ENCODE data around the gene NFIX. TPM values are rescaled to one million over a fixed set of nuclear protein-coding genes. Genes with fewer than 3 reads are reported as not detected.

The NFIX gene
- polyA plus RNA-seq, 1 donor from 2014 or later, result 0.09 TPM

DNA sequence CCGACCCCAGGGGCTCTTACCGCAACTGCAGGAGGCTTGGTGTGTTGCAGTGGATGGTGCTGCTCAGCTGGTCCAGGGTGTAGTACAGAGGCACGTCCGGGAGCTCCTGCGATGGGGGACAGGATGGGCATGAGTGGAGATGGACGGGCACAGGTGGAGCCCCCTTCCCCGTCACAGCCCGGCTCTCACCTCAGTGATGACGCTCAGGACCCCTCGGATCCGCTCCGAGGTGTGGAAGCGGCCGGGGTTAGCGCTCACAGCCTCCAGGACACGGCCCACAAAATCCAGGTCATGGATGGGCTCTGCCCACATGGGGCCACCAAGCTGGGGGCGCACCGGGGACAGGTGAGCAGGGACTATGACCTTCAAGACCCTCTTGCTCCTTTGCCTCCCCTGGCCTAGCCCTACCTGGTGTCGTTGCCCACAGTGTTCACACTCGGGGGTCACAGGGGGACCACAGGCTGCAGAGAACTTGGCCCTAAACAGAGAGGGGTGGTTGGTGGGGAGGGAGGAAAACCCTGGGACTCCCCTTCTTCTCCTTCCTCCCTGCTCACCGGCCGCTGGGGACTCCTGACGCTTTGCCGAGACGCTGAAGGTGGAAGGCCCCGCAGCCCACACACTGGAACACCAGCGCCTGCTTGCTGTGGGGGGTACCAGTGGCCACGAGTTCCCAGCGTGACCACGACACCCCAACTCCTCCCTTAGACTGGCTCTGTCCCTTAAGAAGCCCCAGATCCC lies 114.3 kb downstream of the NFIX start:
- Mint-ChIP-seq H3K9me3 (no peaks in the 10 kb centered on the region), H3K4me1 (peaks cover 4 to 5% (median 5%) of the 10 kb centered on the region in 3 donors), H3K27me3 (no peaks in the 10 kb centered on the region), H3K4me3 (no peak overlapping the region), H3K27ac (peak overlapping the region in 1 of 3 donors; percentile 39), H3K36me3 (no peaks in the 10 kb centered on the region)

DNA sequence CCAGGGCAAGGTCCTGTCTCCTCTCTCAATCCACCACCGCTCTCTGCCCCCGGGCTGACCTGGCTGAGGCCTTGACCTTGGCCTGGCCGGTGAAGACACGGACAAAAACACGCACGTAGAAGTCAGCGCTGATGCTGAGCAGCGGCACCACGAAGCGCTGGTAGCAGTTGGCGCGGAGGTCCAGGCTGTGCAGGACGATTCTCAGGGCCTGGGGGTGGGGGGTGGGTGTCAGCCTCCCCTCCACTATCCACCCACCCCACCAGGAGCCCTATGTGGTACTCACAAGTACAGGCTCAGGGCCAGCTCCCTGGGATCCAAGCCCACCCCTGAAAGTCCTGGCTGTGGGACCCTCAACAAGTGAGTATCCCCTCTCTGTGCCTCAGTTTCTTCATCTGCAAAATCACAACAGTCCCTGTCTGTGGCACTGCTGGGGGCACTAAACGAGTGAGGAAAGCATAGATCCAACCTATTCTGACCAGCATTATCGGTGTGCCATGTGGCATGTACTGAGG lies 114.9 kb downstream of the NFIX start:
- Mint-ChIP-seq H3K4me3 (peak overlapping the region in 1 of 4 donors; percentile 14), H3K27ac (peak overlapping the region in 1 of 3 donors; percentile 76), H3K27me3 (no peaks in the 10 kb centered on the region), H3K36me3 (no peaks in the 10 kb centered on the region), H3K9me3 (no peaks in the 10 kb centered on the region), H3K4me1 (peaks cover 0 to 3% (median 1%) of the 10 kb centered on the region in 3 donors)

DNA sequence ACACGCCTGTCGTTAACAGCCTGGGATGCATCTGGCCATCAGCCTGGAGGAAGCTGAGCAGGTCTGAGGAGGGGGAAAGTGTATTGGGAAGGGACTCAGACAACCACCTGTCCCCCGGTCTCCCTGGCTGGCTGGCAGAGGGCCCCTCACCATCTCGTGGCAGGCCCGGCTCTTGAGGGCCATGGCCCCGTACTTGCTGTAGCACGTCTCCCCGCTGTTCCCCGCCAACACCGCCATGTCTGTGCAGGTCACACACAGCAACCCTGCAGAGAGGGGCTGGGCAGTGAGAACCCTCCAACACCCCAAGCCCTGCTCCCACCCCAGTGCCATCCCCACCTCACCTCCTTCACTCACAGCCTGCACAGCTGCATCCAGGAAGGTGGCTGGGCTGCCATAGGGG lies 117.3 kb downstream of the NFIX start:
- H3K27ac Mint-ChIP-seq, result no peak overlapping the region
- no peaks in the 10 kb centered on the region for H3K9me3 Mint-ChIP-seq
- H3K4me3 Mint-ChIP-seq, result peak overlapping the region in 1 of 4 donors; percentile 7

DNA sequence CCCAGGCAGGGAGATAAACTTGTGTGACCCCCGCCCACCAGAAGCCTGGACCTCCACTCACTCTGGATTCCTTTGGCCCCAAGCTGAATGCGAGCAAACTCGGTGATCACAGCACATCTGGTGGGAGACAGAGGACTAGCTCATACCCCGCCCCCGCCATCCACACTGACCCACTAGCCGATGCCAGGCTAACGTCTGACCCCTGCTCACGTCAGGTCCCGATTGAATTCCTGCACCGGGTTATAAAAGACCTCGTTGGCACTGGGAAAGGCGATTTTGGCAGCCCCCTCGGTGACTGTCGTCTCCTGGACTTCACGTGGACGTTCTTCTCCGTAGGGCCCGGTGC lies 120.6 kb downstream of the NFIX start:
- Mint-ChIP-seq H3K9me3 (no peaks in the 10 kb centered on the region), H3K27me3 (no peaks in the 10 kb centered on the region), H3K36me3 (no peaks in the 10 kb centered on the region), H3K4me3 (peak overlapping the region; percentile 93 to 99 (median 98)), H3K27ac (peak overlapping the region; percentile 92 to 98 (median 92)), H3K4me1 (peaks cover 18 to 26% (median 19%) of the 10 kb centered on the region in 3 donors)

More for the DNA sequence above, 117.3 kb downstream of the NFIX start:
- H3K4me1 Mint-ChIP-seq, result peaks cover 8 to 9% (median 8%) of the 10 kb centered on the region in 3 donors
- no peaks in the 10 kb centered on the region for H3K27me3 Mint-ChIP-seq
- H3K36me3 Mint-ChIP-seq, result no peaks in the 10 kb centered on the region

DNA sequence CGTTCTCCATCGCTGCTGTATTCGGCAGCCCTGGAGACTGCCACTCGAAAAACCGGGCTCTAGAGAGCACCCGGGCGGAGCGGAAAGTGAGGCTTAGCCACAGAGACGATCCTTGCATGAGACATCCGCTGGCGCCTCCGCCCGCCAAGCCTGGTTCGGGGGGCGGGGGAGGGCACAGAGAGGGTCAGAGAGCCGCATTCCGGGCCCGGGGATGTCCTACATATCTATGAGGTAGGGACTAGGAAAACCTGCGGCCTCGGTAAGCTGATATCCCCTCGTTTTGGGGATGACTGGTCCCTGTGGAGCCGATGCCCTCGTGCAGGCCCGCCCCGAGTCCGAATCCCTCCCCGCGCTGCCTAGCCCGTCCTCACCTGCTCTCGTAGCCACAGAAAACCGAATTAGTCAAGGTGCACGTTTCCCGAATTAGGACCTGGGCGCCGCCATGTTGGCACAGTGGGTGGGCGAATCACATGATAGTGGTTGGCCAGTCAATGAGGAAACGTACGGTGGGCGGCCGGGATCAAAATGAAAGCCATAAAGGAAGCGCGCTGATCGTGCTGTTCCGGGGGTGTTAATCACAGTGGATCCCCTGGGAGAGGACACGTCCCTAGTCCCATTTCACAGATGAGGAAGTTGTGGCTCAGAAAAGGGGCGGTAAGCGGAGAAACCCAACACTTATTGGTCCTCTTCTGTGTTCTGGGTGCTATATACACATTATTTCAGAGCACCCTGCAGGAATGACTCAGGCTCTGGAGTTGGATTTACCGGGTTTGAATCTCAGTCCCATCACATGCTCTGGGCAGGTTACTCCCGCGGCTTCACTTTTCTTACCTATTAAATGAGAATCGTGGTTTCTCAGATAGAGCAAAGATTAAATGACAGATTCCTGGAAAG lies 121.3 kb downstream of the NFIX start, which contains the start of gene TRMT1:
Gene TRMT1, minus strand, starts transcription at position 459 of the 894 bp plus-strand sequence. Its CDS starts 341 bp downstream, at position 118.
- H3K4me3 Mint-ChIP-seq, result peak within 1 kb of the TSS; percentile 93 to 99 (median 98)
- H3K9me3 Mint-ChIP-seq, result no peaks in the 10 kb centered on the region
- H3K27ac Mint-ChIP-seq, result peak within 1 kb of the TSS; percentile 92 to 98 (median 92)
- no peaks in the 10 kb centered on the region for H3K36me3 Mint-ChIP-seq
- no peaks in the 10 kb centered on the region for H3K27me3 Mint-ChIP-seq
- H3K4me1 Mint-ChIP-seq, result peaks cover 21 to 29% (median 25%) of the 10 kb centered on the region in 3 donors

DNA sequence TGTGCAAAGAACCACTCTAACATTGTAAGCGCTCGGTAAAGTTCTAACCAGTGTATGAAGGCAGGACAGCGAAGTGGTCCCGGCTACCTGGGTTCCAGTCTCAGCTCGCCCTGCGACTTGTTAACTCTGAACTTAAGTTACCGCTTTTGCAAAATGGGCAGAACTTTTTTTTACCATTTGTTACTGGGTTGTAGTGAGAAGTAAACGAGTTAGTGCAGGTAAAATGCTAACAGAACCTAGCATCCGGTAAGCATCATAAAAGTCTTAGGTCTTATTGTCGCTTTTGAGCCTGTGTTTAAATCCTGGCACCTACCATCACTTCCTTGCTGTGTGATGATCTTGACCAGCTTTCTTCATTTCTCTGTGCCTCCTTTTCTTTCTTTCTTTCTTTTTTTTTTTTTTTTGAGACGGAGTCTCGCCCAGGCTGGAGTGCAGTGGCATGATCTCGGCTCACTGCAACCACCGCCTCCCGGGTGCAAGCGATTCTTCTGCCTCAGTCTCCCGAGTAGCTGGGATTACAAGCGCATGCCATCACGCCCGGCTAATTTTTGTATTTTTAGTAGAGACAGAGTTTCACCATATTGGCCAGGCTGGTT lies 122.0 kb downstream of the NFIX start:
- Mint-ChIP-seq H3K27me3 (no peaks in the 10 kb centered on the region), H3K27ac (peak overlapping the region; percentile 92 to 98 (median 92)), H3K9me3 (no peaks in the 10 kb centered on the region), H3K4me3 (peak overlapping the region; percentile 93 to 99 (median 98)), H3K4me1 (peaks cover 27 to 36% (median 32%) of the 10 kb centered on the region in 3 donors), H3K36me3 (no peaks in the 10 kb centered on the region)

DNA sequence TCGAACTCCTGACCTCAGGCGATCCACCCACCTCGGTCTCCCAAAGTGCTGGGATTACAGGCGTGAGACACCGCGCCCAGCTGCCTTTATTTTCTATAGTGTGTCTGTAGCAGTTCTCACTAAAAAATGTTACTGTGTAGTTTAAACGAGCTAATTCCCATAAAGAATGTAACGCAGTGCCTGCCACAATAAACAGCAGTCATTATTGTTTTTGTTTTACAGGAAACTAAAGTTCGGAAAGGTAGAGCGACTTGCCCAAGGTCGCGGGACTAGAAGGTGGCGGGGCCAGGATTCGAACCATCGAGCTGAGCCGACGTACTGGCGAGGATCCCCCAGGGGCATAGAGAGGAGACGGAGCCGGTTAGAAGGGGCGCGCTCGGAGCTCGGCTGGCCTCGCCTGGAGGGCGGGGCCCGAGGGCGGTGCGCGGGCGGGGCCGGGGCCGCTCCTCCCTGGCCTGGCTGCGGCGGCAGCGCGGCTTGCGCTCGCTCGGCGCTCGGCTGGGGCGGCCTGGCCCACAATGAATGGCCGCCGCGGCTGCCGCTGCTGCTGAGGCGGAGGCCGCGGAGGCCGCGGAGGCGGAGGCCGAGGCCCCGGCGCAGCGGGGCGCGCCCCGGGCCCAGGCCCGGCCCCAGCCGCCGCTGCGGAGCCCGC lies 122.6 kb downstream of the NFIX start, which contains the start of gene NACC1:
Gene NACC1, plus strand, starts transcription at position 493 of the 652 bp plus-strand sequence. CDS start 16,944 bp downstream, outside the sequence.
- H3K27ac Mint-ChIP-seq, result peak within 1 kb of the TSS; percentile 92 to 98 (median 92)
- H3K9me3 Mint-ChIP-seq, result no peaks in the 10 kb centered on the region
- no peaks in the 10 kb centered on the region for H3K36me3 Mint-ChIP-seq
- no peaks in the 10 kb centered on the region for H3K27me3 Mint-ChIP-seq
- peak within 1 kb of the TSS; percentile 93 to 99 (median 98) for H3K4me3 Mint-ChIP-seq
- peaks cover 32 to 36% (median 35%) of the 10 kb centered on the region in 3 donors for H3K4me1 Mint-ChIP-seq

DNA sequence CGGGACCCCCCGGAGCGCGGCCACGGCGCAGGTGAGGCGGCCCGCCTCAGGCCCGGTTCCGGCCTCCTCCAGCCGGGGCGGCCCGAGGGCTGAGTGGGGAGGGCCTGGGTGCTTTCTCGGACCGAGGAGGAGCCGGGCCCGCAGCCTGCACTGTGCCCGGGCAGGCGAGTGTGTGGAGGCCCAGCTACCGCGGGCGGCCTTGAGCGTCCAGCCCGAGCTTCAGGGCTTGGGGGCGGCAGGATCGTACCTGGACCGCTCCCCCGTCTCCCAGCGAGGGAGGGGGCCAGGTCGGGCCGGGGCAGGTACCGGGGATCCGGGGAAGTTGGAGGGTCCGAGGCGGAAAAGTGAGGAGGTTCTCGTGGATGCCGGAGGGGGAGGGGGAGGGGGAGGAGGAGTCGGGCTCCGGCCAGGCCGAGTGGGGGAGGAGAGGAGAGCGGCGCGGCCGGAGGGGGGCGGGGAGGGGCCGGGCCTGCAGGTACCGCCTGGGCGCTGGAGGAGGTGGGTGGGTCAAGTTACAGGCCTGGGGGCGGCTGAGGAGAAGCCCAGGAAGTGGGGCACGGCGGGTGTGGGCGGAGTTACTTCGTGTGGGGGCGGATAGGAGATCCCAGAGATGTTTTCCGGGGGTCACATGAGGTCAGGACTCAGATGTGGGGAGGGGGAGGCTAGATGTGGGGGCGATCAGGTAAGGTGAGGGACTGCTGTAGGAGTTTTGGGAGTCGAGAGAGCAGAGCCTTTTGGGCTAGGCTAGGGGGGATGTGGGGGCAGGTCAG lies 123.3 kb downstream of the NFIX start:
- Mint-ChIP-seq H3K27me3 (no peaks in the 10 kb centered on the region), H3K4me1 (peaks cover 33 to 40% (median 36%) of the 10 kb centered on the region in 3 donors), H3K36me3 (no peaks in the 10 kb centered on the region), H3K9me3 (no peaks in the 10 kb centered on the region), H3K4me3 (peak overlapping the region; percentile 70 to 90 (median 80)), H3K27ac (peak overlapping the region; percentile 32 to 76 (median 39))

DNA sequence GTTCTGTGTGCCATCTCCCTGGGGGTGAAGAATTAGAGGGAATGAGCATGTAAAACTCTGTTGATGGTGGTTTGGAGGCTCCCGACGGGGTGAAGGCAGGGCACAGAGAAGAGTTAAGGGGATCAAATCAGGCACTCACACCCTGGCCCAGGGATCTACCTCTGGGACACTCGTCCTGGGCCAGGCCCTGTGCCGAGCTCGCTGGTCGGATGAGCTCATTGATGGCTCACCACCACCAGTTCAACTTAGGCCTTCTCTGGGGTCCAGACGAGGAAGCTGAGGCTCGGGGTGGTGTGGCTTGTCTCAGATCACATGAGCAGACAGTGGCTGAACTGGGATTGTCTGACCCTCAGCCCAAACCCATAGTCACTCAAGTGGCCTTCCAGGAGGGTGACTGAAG lies 124.4 kb downstream of the NFIX start:
- peak overlapping the region; percentile 70 to 90 (median 80) for H3K4me3 Mint-ChIP-seq
- no peaks in the 10 kb centered on the region for H3K9me3 Mint-ChIP-seq
- no peaks in the 10 kb centered on the region for H3K36me3 Mint-ChIP-seq
- H3K27ac Mint-ChIP-seq, result peak overlapping the region in 1 of 3 donors; percentile 32
- peaks cover 36 to 42% (median 37%) of the 10 kb centered on the region in 3 donors for H3K4me1 Mint-ChIP-seq
- no peaks in the 10 kb centered on the region for H3K27me3 Mint-ChIP-seq

DNA sequence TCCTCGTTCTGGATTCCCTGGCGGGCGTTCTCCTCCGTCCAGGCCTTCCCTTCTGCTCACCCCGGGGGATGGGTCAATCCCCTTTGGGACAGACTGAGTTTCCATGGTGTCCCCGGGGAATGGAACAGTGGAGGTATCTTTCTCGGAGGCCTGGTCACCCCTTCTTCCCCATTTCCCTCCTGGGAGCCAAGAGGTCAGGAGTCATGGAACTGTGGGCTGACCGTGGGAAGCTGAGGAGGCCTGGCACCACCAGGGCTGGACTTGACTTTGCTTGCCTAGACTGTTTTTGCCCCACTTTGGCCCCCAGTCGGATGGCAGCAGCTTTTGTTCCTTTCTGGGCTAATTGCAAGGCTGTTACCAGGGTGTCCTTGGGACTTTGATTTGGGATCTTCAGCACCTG lies 124.8 kb downstream of the NFIX start:
- H3K4me3 Mint-ChIP-seq, result peak overlapping the region in 3 of 4 donors; percentile 58 to 88 (median 73)
- H3K36me3 Mint-ChIP-seq, result no peaks in the 10 kb centered on the region
- H3K4me1 Mint-ChIP-seq, result peaks cover 36 to 42% (median 37%) of the 10 kb centered on the region in 3 donors
- H3K27ac Mint-ChIP-seq, result peak overlapping the region in 1 of 3 donors; percentile 32
- no peaks in the 10 kb centered on the region for H3K9me3 Mint-ChIP-seq
- no peaks in the 10 kb centered on the region for H3K27me3 Mint-ChIP-seq

DNA sequence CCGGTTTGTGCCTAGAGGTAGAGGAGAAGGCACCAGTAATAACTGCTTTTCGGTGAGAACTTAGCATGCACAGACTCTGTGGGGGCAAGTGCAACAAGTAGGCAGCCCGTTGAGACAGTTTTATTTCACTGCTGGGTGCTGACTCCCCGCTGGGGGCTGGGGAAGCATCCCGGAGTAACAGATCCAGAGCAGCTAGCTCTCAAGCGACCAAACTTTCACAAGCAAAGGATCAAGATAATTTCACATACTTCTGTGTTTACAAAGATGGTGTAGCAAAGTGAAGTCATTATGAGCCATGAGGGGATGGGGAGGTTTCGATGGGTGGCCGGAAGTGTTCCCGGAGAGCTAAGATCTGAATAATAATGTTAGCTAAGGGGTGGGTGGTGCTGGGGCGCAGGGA lies 125.5 kb downstream of the NFIX start:
- no peaks in the 10 kb centered on the region for H3K27me3 Mint-ChIP-seq
- H3K4me3 Mint-ChIP-seq, result peak overlapping the region in 3 of 4 donors; percentile 58 to 84 (median 83)
- H3K27ac Mint-ChIP-seq, result peak overlapping the region in 1 of 3 donors; percentile 15
- H3K36me3 Mint-ChIP-seq, result no peaks in the 10 kb centered on the region
- no peaks in the 10 kb centered on the region for H3K9me3 Mint-ChIP-seq
- H3K4me1 Mint-ChIP-seq, result peaks cover 32 to 42% (median 37%) of the 10 kb centered on the region in 3 donors

DNA sequence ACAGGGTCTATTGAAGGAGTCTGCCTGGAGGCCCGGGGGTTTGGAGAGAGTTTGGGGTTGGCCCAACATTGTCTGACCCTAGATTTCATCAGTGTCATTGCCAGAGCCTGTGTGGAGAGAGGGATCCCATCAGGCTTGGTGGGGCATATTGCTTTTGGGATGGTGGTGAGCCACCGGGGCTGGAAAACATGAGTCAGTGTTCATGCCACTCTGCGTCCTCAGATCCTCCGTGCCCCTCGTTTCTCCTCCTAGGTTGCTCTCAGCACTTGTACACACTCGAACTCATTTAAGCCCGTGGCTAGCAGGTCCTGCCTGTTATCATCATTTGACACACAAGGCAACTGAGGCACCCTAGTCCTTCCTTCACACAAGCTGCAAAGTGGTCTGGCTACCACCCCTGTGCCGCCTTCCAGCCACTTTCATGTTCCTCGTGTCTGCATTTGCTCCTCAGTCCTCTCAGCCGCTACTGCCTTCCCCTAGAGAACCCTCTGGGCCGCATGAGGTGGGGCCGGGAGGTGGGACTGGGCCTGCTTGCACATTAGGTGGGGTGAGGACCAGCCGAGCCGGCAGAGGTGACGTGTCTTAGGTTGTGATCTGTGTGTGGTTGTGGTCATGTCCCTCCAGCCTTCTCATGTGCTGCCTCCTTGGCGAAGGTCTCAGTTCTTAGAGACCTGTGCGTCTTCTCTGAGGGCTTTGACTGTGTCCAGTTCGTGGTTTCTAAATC lies 126.4 kb downstream of the NFIX start:
- Mint-ChIP-seq H3K4me3 (peak overlapping the region in 3 of 4 donors; percentile 58 to 78 (median 75)), H3K27ac (peak overlapping the region in 2 of 3 donors; percentile 15 to 44), H3K4me1 (peaks cover 30 to 37% (median 33%) of the 10 kb centered on the region in 3 donors), H3K9me3 (no peaks in the 10 kb centered on the region), H3K36me3 (no peaks in the 10 kb centered on the region), H3K27me3 (no peaks in the 10 kb centered on the region)

Measured in IgD-negative memory B cell (primary cell).